ENCODE results near the gene MYOCOS. TPM values are rescaled to one million over a fixed set of nuclear protein-coding genes. Genes with fewer than 3 reads are reported as not detected.

MYOCOS gene
- total RNA-seq, 4 donors from 2014 or later, result not detected

DNA sequence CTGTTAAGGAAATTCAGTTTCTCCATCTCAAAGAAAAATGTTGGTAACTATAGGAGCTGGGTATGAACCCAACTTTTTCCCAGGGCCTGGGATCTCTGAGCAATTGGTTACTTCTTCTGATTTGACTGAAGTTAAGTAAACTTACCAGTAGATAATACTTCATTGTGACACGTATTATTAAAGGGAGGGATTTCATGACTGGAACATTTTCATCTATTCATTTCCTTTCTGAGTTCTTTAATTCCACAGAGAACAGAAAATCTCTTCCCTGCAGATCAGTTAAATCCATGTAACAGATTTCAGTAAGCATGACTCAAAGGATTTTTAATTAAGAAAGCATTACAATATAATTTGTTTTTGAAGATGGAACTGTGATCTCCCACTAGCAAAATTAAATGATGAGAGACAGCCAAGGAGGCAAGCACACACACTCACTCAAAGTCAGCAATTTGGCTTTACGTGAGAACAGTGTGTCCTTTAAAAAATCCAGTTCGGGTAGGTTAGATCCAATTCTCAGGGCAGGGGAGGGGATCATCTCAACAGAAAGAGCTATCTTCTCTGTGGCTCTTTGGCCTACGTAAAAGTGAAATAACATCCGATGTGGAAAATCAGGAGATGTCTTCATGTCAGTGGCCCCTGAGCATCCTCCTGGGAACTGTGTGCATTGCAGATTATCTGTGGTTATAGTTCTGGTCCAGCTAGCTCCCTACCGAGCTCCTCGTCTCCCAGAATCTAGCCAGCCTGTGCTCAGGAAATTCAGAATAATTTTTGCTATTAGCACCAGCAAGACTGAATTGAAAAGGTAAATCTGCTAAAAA is 41.2 kb downstream of the MYOCOS start:
- Histone ChIP-seq H3K4me1 (peaks cover 5% of the 10 kb centered on the region), H3K4me3 (no peak overlapping the region), H3K27ac (peak overlapping the region; percentile 65), H3K36me3 (no peaks in the 10 kb centered on the region), H3K9me3 (no peaks in the 10 kb centered on the region), H3K27me3 (no peaks in the 10 kb centered on the region)
- TF ChIP-seq POLR2AphosphoS5 (IDR thresholded peaks at IDR 0.05) (no peak), EP300 (IDR thresholded peaks at IDR 0.05) (no peak), POLR2A (IDR thresholded peaks at IDR 0.05) (no peak)
- TF ChIP-seq, protein P1, sequence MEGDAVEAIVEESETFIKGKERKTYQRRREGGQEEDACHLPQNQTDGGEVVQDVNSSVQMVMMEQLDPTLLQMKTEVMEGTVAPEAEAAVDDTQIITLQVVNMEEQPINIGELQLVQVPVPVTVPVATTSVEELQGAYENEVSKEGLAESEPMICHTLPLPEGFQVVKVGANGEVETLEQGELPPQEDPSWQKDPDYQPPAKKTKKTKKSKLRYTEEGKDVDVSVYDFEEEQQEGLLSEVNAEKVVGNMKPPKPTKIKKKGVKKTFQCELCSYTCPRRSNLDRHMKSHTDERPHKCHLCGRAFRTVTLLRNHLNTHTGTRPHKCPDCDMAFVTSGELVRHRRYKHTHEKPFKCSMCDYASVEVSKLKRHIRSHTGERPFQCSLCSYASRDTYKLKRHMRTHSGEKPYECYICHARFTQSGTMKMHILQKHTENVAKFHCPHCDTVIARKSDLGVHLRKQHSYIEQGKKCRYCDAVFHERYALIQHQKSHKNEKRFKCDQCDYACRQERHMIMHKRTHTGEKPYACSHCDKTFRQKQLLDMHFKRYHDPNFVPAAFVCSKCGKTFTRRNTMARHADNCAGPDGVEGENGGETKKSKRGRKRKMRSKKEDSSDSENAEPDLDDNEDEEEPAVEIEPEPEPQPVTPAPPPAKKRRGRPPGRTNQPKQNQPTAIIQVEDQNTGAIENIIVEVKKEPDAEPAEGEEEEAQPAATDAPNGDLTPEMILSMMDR (IDR thresholded peaks at IDR 0.05), result no peak
- no peak for DNase-seq (ENCODE audit: low spot score in 2 of 2)
- 58% methylated on average over 7 of the region's 7 CpGs for WGBS

DNA sequence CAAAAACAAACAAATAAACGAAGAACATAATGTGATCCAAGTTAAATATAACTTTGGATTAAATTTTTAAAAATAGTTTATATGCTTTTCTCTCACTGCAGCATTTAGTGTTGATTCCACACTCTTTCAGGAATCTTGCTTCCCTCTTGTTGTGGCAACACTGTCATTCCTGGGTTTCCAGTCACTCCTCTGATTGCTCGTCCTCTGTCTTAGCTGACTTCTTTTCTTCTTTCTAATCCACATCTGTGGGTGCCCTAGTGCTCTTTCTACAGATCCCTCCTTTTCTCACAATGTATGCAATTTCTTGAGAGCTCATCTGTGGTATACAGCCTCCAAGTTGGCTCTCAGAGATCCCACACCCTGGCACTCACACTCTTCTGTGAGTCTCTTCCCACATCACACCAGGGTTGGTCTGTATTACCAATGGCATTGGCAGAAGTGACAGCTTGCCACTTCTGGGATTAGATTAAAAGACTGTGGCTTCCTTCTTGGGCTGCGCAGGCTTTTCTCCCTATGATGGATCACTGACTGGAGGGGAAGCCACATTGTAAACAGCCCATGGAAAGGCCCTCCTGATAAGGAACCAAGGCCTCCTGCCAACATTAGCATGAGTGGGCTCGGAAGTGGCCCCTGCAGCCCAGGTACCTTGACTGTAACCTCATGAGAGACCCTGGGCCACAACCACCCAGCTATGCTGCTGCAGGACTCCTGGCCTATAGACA is 42.0 kb downstream of the MYOCOS start:
- no peaks in the 10 kb centered on the region for H3K9me3 ChIP-seq
- TF ChIP-seq POLR2A (IDR thresholded peaks at IDR 0.05) (no peak), EP300 (IDR thresholded peaks at IDR 0.05) (no peak), POLR2AphosphoS5 (IDR thresholded peaks at IDR 0.05) (no peak)
- TF ChIP-seq, protein P1 (IDR thresholded peaks at IDR 0.05), result no peak
- no peak overlapping the region for H3K4me3 ChIP-seq
- H3K4me1 ChIP-seq, result peaks cover 5% of the 10 kb centered on the region
- no peaks in the 10 kb centered on the region for H3K36me3 ChIP-seq
- H3K27ac ChIP-seq, result peak overlapping the region; percentile 65
- no peak for DNase-seq (ENCODE audit: low spot score in 2 of 2)
- WGBS, result 67% methylated on average over 4 of the region's 4 CpGs
- H3K27me3 ChIP-seq, result no peaks in the 10 kb centered on the region

DNA sequence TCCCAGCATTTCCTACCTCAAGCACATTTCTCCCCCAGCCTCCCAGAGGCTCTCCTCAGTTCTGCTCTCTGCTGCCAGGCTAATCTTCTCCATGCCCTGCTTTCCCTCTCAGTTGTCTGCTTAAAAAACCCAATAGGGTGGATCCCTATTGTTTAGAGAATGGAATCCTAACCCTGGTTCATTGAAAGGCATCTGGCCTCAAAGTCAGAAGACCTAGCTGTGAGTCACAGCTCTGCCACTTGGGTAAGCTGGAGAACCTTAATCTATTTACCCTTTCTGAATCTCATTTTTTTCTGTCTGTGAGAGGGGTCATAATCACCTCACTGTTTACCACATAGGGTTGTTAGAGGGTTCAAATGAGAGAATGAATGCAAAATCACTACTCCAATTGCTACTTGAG is 42.9 kb downstream of the MYOCOS start:
- DNase-seq (ENCODE audit: low spot score in 2 of 2), result no peak
- Histone ChIP-seq H3K27me3 (no peaks in the 10 kb centered on the region), H3K4me3 (no peak overlapping the region), H3K27ac (no peak overlapping the region), H3K9me3 (no peaks in the 10 kb centered on the region), H3K4me1 (peaks cover 5% of the 10 kb centered on the region), H3K36me3 (no peaks in the 10 kb centered on the region)
- TF ChIP-seq POLR2A (IDR thresholded peaks at IDR 0.05) (no peak), EP300 (IDR thresholded peaks at IDR 0.05) (no peak), POLR2AphosphoS5 (IDR thresholded peaks at IDR 0.05) (no peak)
- TF ChIP-seq, protein P1 (IDR thresholded peaks at IDR 0.05), result no peak

DNA sequence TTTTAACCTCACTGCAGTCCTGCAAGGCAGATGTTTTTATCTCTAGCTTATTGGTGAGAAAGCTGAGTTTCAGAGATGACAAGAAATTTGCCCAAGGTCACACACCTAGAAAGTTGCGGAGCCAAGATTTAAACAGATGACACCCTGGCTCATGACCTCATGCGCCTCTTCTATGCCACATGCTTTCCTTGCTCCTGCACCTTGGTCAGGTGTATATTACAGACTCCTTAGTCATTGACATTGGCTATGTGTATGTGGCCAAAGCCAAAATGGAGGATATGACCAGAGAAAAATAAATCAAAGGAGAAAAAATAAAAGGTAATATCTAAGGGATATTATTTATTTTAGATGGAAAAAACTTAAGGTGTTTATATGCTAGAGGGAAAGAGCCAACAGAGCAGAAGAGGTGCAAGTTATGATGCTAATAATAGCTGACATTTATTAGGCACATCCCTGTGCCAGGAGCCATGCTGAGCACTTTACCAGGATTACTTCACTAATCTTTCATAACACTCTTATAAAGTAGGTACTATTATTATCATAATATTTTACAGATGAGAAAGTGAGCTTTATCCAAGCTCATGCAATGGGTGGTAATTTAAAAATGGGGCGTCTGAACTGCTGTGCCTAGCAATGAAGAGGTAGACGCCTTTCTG is 44.2 kb downstream of the MYOCOS start:
- H3K27ac ChIP-seq, result no peak overlapping the region
- DNase-seq (ENCODE audit: low spot score in 2 of 2), result no peak
- H3K36me3 ChIP-seq, result no peaks in the 10 kb centered on the region
- H3K9me3 ChIP-seq, result no peaks in the 10 kb centered on the region
- H3K27me3 ChIP-seq, result no peaks in the 10 kb centered on the region
- peaks cover 5% of the 10 kb centered on the region for H3K4me1 ChIP-seq
- TF ChIP-seq, protein P1 (IDR thresholded peaks at IDR 0.05), result no peak
- no peak for TF ChIP-seq POLR2AphosphoS5 (IDR thresholded peaks at IDR 0.05)
- no peak overlapping the region for H3K4me3 ChIP-seq
- 83% methylated on average over 4 of the region's 4 CpGs for WGBS

DNA sequence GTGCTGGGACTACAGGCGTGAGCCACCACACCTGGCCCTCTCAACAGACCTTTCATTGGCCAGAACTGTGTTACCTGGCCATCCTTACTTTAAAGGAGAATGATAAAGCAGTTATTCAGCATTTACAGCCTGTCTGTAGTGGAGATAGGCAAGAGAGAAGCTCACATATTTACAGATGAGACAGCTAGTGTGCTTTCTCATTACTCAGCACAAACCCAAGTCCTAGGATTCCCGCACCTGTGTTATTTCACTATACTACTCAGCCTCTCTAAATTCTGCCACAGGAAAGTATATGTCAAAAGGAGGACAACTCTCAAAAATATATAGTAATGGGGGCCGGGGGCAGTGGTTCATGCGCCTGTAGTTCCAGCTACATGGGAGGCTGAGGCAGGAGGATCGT is 46.3 kb downstream of the MYOCOS start:
- Histone ChIP-seq H3K27me3 (no peaks in the 10 kb centered on the region), H3K4me1 (no peaks in the 10 kb centered on the region), H3K27ac (no peak overlapping the region), H3K4me3 (no peak overlapping the region), H3K9me3 (no peaks in the 10 kb centered on the region), H3K36me3 (no peaks in the 10 kb centered on the region)
- DNase-seq (ENCODE audit: low spot score in 2 of 2), result no peak
- 92% methylated on average over 5 of the region's 5 CpGs for WGBS
- TF ChIP-seq, protein P1 (IDR thresholded peaks at IDR 0.05), result no peak
- TF ChIP-seq EP300 (IDR thresholded peaks at IDR 0.05) (no peak), POLR2A (IDR thresholded peaks at IDR 0.05) (no peak), POLR2AphosphoS5 (IDR thresholded peaks at IDR 0.05) (no peak)

All from suprapubic skin (tissue), 4 donors.